ENCODE results near the gene ARHGEF40.

Gene ARHGEF40

DNA sequence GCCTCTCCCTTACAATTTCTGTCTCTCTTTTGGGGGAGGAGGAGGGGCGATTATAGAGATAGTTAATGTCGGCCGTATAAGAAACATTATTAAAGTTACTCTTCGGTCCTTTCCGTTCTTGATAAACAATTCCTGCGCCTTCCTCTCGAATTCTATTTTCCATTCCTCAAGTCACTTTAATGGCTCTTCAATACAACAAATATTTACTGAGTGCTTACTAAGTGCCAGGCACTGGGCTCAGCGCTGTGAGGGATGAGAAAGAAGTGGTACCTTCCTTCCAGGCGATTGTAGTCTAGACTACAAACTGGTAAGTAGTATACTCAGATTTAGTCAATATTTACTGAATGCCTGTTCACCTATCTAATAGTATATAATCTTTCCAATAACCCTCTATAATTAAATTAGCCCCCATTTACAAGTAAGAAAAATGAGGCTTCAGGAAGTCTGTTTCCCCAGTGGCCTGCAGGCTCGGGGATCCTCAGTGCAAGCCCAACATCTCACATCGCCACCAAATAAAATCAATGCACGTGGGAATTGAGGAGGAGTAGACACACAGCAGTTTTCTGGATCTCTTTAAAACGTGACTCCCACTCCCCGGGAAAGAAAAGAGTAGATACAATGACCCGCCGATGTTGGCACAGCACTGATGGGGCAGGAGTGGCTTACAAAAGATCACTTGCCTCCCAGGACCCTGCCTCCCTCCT, 28.9 kb downstream of the ARHGEF40 start:
- DNase-seq = no peak

DNA sequence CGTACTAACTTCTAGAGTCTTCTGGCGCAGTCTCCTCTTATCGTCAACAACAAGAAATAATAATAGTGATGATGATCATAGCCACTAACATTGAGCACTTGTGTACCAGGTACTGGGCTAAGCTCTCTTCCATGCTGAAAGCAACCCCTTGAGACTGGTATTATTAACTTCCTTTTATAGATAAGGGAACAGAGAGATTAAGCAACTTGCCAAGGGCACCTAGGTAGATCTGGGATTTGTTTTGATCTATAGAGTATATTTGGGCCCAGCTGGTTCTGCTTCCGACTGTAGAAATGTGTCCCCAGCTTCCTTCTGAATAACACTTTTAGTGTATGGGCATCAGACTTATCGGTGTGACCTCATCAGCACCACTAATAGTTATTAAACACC, 29.5 kb downstream of the ARHGEF40 start:
- DNase-seq = no peak

DNA sequence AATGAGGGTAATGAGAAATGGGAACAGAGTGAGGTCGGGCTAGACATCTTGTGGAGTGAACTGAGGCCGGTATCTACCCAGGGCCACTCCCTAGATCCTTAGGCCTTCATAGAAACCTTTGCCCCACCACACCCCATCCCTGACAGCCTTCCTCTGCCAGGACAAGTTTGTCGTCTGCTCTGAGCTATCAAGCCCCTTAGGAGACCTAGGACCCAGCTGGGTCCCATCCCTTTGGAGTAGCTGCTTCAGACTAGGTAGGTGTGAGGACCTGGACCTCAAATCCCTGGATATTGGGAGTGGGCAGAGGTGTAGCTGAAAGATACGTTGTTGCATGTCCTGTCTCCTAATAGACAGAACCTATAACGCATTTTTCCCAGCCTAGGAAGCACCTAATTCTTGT, 30.8 kb downstream of the ARHGEF40 start, which contains the start of gene TMEM253:
TSS of gene TMEM253 (plus strand) at position 136 of the 400 bp plus-strand sequence. CDS start 278 bp downstream, outside the sequence.
- DNase-seq = no peak

DNA sequence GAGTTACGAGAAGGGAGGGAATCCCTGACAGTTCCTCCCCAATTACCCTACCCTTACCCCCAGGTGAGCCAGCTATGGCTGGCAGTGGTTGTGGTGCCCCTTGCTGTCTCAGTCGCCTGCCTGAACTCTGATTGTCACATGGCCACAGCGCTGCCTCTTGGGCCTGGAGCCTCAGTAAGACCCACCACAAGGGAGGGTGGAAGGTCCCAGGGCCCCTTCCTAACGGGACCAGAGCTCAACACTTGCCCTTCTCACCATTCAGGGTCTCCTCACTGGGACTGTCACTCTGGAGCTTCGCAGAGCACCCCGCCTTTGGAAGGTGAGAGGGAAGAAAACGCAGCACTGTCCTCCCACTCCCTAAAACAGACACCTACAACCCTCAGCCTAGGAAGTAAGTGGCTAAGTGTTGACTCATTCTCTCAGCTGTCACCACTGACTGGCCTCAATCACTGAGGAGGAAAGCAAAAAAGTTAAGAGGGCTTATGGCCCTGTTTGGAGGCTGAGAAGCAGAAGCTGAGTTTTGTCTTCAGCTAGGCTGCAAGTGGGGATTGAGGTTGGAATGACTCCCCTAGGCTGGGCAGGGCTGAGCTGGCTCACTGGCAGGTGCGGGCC, 31.8 kb downstream of the ARHGEF40 start:
- DNase-seq = no peak

DNA sequence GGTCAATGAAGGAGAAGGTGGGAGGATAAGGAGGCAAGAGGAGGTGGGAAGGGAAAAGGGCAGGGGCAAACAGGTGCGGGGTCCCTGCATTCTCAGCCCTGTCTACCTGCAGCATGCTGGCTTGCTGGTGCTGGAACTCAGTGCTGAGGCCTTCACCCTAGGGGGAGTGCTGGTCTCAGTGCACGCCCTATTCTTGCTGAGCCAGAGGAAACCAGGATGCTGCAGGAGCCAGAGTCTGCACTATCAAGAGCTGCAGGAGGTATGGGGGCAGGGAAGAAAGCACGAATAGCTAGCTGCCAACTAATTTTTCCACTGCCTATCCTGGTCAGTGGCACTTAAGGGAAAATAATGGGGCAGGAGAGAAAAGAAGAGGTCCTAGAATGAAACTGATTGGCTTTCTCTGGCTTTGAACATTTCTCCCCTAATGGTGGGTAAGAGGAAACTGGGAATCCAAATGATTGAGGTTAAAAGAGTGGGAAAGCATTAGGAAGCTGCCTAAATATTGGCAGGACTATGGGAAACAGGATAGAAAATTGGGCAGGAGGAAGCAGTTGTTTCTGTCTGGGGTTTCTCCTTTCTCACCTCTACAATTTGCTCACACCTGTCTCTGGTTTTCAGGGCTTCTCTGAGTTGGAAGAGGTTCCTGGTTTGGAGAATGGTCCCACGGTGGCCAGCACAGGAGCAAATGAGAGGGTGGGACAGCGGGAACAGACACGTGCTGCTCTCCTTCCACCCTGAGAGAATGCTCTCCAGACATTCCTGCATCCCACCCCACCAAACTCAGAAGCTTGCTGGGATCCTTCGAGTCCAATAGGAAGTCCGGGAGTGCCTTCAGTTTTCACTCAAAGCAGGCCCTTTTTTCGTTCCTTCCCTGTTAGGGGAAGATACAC, 32.7 kb downstream of the ARHGEF40 start:
- DNase-seq = no peak

DNA sequence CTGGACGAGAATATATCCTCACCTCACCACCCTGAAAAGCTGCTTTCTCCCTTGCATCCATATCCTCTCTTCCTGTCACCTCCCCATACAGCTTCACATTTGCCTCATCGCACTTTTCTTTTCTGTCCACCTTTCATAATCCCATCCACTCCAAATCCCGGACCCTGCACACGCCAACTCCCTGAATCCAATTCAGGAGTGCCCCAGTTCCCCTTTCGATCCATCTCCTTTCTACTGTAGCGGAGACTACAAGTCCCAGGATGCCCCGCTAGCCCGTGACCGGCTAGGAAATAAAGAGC, 33.3 kb downstream of the ARHGEF40 start:
- no peak for DNase-seq

DNA sequence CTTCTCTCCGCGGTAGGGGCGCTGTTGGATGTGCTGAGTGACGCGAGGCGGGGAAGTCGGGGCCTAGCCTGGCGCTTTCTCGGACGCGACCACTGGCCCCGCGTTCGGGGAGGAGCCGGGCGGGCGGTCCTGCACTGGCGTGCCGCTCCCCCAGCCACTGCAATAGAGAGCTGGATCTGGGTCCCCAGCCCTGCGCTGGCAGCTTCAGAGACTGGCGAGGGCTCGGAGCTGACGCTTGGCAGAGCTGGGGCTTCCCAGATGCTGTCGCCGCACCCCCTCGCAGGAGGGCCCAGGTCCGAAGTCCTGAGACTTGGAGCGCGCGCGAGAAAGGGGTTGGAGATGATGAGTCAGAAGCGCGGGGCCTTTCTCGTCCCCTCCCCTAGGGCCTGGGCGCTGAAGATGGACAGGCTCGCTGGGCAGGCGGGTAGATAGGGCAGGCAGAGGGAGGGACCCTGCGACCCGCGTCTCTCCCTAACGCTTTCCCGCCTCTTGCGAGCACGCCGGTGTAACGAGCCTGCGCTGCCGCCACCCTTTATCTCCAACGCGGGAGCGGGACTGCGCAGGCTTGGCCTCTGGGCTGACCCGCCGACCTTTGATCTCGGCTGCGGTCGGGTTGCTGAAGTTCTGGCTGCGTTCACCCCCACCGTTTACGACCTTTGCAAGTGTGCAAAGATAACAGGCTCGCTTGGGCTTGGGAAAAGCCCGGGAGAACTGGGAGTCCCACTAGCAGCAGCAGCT, 33.8 kb downstream of the ARHGEF40 start:
- DNase-seq = peak; percentile 97

DNA sequence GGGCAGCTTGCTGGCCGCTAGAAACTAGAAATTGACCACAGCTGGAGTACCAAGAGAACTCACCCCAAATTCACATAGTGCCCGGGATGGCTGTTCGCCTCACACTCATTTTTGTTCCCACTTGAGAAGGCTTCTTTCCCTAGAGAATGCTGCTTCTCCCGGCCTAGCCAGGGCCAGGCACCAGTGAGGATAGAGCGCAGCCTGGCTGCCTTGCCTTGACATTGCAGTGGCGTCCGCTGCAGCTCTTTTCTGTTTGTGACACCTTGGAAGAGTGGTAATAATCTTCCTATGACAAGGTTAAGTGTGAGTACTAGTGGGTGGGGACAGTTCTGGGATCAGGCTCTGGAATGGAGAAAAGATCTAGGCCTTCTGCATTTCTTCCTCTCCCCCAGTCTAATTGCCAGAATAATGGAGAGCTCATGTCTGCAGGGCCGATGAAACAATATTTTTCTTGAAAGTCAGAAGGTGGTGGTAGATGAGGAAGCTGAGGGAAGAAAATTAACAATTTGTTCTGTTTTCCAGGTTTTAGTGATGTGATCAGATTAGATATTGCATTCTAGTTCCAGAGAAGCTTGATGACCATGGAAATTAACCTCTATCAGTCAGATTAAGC, 34.5 kb downstream of the ARHGEF40 start:
- DNase-seq = peak; percentile 77

DNA sequence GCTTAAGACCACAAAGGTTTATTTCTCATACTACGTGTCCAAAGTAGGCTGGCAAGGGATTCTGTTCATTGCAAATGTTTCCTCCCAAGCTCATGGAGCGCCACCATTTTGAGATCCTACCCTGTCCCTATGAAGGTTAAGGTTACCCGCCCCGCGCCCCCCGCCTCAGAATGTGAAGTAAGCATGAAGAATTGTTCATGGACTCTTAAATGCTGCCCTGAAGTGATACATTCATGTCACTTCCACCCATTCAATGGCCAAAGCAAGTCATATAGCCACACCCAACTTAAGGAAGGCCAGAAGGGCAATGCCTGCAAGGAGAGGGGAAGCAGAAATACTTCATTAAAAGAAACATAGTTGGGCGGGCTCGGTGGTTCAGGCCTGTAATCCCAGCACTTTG, 35.0 kb downstream of the ARHGEF40 start:
- DNase-seq = no peak

DNA sequence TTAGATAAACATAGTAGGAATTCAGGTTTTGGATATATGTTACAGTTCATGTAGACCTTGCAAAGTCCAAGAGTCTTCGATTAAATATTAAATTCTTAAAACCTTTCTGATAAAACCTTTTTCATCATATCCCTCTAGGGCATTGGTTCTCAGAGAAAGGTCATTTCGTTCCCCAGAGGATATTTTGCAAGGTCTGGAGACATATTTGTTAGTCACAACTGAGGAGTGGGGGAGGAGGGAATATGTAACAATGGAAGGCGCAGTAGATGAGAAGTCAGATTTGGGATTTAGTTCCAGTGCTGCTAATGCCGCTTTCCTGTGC, 36.0 kb downstream of the ARHGEF40 start:
- no peak for DNase-seq

DNA sequence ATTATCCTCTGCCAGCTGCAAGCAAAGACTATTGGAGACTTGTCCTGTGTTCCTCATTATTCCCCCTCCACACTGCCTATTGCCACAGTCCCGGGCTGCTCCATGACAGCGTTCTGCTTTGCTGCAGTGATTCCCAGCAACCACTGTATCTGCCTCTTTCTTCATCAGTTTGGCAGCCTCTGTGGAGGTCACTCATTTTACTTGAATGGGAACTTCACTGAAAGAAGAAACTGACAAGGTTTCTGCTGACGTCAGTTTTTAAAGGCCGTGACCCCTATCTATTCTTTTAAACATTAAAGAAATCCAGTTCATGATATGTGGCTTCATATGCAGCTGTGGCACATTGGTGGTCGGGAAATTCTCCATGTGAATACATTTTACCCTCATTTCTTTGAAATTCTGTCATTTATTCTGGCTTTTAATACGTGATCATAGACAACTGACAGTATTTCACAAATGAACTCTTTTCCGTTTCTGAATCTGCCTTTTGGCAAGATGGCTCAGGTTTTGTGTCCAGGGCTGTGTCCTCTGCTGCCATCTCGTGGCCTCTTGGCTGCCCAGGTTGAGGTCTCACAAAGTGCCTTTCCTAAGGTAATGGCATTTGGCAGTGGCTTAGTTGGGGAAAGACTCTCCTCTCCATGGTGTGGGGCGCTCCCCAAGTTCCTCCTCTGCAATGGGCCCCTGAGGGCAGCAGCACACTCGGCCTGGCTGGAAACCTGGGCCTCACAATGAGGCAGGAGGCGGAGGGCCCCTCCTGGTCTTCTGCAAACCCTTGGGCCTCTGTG, 36.6 kb downstream of the ARHGEF40 start:
- peak; percentile 69 for DNase-seq

DNA sequence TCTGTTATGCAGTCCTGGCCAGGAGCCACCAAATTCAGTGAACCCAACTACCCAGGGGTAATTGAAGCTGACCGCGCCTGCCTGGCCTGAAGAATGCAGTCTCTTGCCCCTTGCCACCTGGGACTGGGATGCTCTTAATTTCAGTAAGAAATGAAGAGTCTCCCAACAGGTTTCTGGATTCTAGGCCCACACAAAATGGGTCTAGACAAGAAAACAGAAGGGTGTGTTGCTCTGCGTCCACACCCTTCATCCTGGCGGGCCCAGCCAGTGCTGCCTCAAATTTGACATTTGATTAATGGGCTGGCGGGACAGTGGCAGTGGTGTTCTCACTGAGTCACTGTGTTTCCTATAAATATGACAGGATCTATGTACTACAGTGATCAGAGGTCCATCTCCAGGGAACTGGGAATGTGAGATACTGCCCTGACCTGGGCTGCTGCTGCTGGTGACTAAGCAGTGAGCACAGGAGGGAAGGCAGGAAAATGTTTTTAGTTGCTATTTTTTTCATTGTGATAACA, 37.2 kb downstream of the ARHGEF40 start:
- no peak for DNase-seq

DNA sequence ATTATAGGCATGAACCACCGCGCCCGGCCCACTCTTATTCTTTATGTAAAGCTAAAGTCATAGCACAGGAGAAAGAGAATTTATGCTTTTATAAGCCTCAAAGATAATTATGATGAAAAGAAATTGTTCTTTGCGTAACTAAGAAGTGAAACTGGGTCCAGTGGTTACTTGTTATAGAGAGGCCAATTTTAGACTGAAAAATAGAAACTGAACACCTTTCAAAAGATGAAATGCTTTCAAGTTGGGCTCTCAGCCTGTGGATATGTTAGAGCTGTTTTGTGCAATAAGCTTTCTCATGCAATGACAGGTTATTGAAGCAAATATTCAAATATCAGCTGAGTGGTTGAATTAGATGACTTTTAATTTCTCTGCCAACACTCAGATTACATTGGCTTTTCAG, 38.7 kb downstream of the ARHGEF40 start:
- no peak for DNase-seq

DNA sequence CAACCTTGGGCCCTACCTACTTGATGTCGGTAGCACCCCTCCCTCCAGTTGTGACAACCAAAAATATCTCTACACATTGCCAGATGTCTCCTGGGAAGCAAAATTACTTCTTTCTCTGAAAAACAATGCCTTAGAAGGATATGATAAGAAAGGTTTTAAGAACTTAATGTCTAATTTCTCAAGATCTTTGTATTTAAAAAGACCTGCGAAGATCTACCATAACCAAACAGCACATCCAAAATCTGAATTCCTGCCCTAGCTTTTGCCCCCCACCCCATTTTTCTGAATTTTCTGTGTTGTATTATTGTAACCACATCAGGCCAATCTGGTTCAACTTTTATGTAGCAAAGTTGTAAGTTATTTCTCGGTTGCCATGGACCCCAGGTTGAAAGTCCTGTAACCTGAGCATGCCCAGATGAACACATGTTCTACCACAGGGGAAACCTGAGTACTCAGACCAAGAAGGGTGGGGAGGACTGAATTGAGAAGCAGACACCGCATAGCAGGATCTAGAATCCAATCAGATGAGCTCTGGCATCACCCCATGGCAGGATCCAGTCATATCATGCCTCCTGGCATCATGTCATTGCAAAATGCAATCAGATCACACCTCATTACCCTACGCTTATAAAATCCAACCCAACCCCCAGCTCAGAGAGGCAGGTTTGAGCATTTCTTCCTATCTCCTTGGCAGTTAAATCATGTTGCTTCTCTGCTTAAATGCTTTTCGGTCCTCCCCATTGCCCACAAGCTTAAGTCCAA, 39.5 kb downstream of the ARHGEF40 start:
- DNase-seq = no peak

DNA sequence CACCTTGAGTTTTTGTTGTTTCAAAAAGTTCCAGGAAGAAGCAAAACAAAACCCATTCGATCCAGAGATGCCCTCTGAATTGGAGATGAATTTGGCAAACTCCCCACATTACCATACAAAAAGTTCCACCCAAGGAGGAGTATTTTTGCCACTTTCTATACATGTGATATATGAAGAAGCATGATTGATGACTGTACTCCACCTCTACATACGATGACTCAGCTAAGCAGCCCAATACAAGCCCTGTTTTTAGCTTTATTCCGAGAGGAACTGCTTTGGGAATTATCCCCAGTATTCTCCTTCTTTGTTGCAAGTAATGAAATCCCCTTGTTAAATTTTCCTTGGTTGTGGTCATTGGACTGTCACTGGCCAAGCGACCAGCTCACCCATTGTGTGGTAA, 42.2 kb downstream of the ARHGEF40 start:
- no peak for DNase-seq

DNA sequence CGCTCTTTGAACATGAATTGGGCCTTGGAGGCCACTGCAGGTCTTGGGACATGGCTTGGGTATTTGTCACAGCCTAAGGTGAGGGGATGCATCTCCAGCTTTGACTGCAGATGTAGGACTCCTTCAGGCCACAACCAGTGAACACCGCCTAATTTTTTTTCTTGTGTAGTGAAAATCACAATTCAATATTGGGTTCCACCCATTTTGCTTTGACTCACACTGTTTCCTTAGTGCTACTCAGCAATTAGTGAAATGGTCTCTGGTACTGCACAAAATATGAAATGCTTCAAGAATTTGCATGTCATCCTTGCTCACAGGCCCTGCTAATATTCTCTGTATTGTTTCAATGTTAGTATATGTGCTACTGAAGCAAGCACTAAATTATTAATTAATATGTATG, 43.3 kb downstream of the ARHGEF40 start:
- no peak for DNase-seq

DNA sequence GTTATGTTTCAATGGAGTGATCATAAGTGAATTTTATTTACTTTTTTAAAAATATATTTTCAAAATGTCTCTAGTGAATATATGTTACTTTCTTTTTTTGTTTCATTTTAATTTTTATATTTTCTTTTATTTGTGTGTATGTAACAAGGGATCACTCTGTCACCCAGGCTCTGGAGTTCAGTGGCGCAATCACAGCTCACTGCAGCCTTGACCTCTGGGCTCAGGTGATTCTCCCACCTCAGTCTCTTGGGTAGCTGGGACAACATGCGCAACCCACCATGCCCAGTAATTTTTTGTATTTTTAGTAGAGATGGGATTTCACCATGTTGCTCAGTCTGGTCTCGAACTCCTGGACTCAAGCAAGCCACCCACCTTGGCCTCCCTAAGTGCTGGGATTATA, 48.8 kb downstream of the ARHGEF40 start:
- DNase-seq = no peak

DNA sequence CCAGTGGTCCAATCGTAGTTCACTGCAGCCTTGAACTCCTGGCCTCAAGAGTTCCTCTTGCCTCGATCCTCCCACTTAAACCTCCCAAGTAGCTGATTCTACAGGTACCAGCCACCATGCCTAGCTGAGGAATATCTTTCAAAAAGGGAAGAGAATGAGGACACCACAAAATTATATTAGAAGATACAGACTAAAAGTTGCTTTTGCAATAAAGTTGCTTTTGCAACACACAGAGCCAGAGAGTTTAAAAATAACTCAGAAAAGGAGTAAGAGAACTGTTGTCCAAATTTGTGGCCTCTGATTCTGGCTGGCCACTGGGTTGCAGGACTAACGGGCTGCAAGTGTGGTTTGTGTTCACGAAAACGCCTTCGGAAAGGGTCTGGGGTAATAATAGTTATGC, 50.6 kb downstream of the ARHGEF40 start:
- no peak for DNase-seq

DNA sequence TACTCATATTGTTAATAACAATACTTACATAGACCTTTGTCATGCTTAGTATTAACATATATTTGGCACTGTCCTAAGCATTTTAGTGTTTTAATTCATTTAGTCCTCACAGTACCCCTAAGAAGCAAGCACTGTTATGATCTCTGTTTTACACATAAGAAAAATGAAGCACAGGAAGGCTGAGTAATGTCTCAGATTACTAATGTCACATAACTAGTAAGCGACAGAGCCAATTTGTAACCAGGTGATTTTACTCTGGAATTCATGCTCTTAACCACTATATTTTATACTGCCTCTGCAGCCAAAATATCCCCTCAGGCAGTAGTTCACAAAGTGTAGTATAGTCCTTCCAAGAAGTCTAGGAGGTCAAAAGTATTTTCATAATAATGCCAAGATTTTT, 51.0 kb downstream of the ARHGEF40 start:
- no peak for DNase-seq

DNA sequence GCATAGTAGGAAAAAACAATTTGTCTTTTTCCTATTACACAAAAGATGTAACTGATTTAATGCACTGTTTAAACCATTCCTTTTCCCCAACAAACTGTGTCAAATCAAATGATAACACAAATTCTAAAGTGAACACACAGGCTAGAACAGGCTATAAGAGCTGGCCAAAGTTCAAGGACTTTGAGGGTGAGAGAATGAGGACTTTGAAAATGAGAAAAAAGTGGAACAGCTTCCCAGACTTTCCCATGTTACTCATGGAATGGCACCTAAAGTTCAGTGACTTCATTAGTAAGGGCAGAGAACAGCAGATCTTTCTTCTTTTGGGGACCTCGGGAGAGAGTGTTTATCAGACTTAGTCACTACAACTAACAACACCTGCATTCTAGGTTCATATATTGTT, 53.3 kb downstream of the ARHGEF40 start:
- no peak for DNase-seq

DNA sequence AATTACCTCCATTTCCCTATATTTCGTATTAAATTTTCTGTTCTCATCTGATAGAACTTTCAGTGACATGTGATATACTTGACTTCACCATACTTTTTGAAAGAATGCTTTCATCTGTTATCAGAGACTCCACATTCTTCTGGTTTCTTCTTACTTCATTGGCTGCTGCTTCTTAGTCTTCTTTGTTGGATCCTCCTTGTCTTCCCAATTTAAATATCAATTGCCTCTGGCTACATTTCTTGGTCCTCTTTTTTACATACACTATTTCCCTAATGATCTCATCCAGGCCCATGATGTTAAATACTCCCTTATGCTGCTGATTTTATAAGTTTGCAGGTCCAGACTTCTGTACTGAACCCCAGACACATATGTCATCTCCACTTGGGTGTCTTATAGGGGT, 63.8 kb downstream of the ARHGEF40 start:
- no peak for DNase-seq
